HepG2 (cell line): ENCODE measurements around the gene EIF5. TPM values are rescaled to one million over a fixed set of nuclear protein-coding genes. Genes with fewer than 3 reads are reported as not detected.

Experiments used
- ATAC-seq: fragments of 200-7000 bp; cut with Tn5 transposase; 3 replicates; pipeline ENCODE4 v1.9.1; 2020; ENCODE audit warnings: mild to moderate bottlenecking, moderate library complexity
- BruUV-seq: library from RNA; stranded (reverse); fragments of 400-500 nt; replicated peaks from 2 replicates; lab custom pipeline; 2021; lab: Mats Ljungman, UMichigan
- CTCF ChIA-PET: fragments of 300-600 bp; formaldehyde crosslinking; extraction: SDS; loops from one replicate; lab custom pipeline; 2021; ENCODE audit warnings: low total read pairs, inconsistent platforms, low intra/inter-chr PET ratio; lab: Yijun Ruan, JAX
- POLR2A ChIA-PET: fragments of 350-600 bp; sonication (Branson Sonifier 250); formaldehyde crosslinking; loops from one replicate; lab custom pipeline; 2020; ENCODE audit warnings: antibody characterized with exemption, inconsistent platforms; lab: Yijun Ruan, JAX
- DNase-seq: peaks from one replicate; pipeline ENCODE4 v3.0.0-alpha.2; 2015; ENCODE audit warnings: low spot score
- FAIRE-seq: peaks from 3 replicates; lab custom pipeline; 2011; peaks lifted over from hg19 to GRCh38; lab: Jason Lieb, UNC
- H2AFZ ChIP-seq: one replicate; pipeline ENCODE4 v1.6.1; 2011; ENCODE audit warnings: low read length, inconsistent platforms
- H3K27ac ChIP-seq: fragments of 300-600 bp; 3 replicates; pipeline ENCODE4 v1.8.0; 2011; ENCODE audit warnings: mixed run types, mild to moderate bottlenecking, mixed read lengths, low read length, inconsistent platforms; ENCODE audit not compliant: insufficient read depth; ENCODE audit errors: extremely low read length
- H3K27me3 ChIP-seq, 2 experiments: fragments of 200-600 bp in 1 of 2; 2 replicates in 1 of 2; 3 replicates in 1 of 2; pipeline versions ENCODE4 v1.6.0 to v1.8.0; 2011; ENCODE audit warnings: low read length in 2 of 2, mild to moderate bottlenecking in 2 of 2, moderate library complexity in 2 of 2, inconsistent platforms in 1 of 2; ENCODE audit not compliant: insufficient read depth in 2 of 2, control insufficient read depth in 1 of 2
- H3K36me3 ChIP-seq, 2 experiments: fragments of 200-600 bp in 1 of 2; replicated peaks in 1 of 2; 2 replicates in 1 of 2; 3 replicates in 1 of 2; pipeline versions ENCODE4 v1.5.1 to v1.8.0; 2011; ENCODE audit warnings: low read length in 2 of 2, inconsistent platforms in 1 of 2; ENCODE audit not compliant: insufficient read depth in 2 of 2, control insufficient read depth in 1 of 2
- H3K4me1 ChIP-seq: 2 replicates; pipeline ENCODE4 v1.5.1; 2012; ENCODE audit warnings: low read length, inconsistent platforms; ENCODE audit not compliant: insufficient read depth
- H3K4me2 ChIP-seq: 2 replicates; pipeline ENCODE4 v1.6.0; 2011; ENCODE audit warnings: low read depth, low read length, inconsistent platforms
- H3K4me3 ChIP-seq, 3 experiments: fragments of 200-600 bp in 1 of 3; sonication (generic), shearing (Covaris generic) in 1 of 3; replicated peaks in 1 of 3; 2 replicates each; pipeline ENCODE4 v1.5.1; 2011 to 2016; ENCODE audit warnings: low read length in 3 of 3, inconsistent platforms in 2 of 3, low read depth in 2 of 3, mild to moderate bottlenecking in 2 of 3, control low read depth in 1 of 3, mixed read lengths in 1 of 3; ENCODE audit not compliant: insufficient read depth in 1 of 3
- H3K79me2 ChIP-seq: one replicate; pipeline ENCODE4 v1.6.1; 2011; ENCODE audit warnings: low read length, inconsistent platforms; ENCODE audit not compliant: insufficient read depth
- H3K9ac ChIP-seq: 2 replicates; pipeline ENCODE4 v1.6.0; 2011; ENCODE audit warnings: mild to moderate bottlenecking, low read depth, low read length, inconsistent platforms; ENCODE audit not compliant: insufficient read depth
- H3K9me3 ChIP-seq: 2 replicates; pipeline ENCODE4 v1.5.1; 2012; ENCODE audit warnings: mild to moderate bottlenecking, low read length
- H4K20me1 ChIP-seq: 2 replicates; pipeline ENCODE4 v1.6.0; 2011; ENCODE audit warnings: inconsistent platforms, mild to moderate bottlenecking, low read length, moderate library complexity; ENCODE audit not compliant: insufficient read depth
- AHR ChIP-seq: IDR thresholded peaks from 2 replicates; pipeline ENCODE4 v1.6.1; 2018; ENCODE audit warnings: missing genetic modification reagents, missing compliant biosample characterization
- GFI1 ChIP-seq: sonication (generic); formaldehyde crosslinking; IDR thresholded peaks from 2 replicates; pipeline ENCODE4 v1.5.0; 2020; ENCODE audit warnings: missing genetic modification reagents, mild to moderate bottlenecking, borderline replicate concordance
- GMEB1 ChIP-seq: sonication (generic); formaldehyde crosslinking; IDR thresholded peaks from 2 replicates; pipeline ENCODE4 v1.5.1; 2020; ENCODE audit warnings: missing genetic modification reagents, mild to moderate bottlenecking, borderline replicate concordance
- NFYC ChIP-seq: IDR thresholded peaks from 2 replicates; pipeline ENCODE4 v1.6.1; 2016; ENCODE audit warnings: missing genetic modification reagents, missing compliant biosample characterization
- THYN1 ChIP-seq: sonication (generic); formaldehyde crosslinking; IDR thresholded peaks from 2 replicates; pipeline ENCODE4 v1.8.1; 2023; ENCODE audit warnings: low read depth, mild to moderate bottlenecking, moderate library complexity, missing genetic modification reagents, borderline replicate concordance
- ZBTB7B ChIP-seq: sonication (generic); formaldehyde crosslinking; IDR thresholded peaks from 2 replicates; pipeline ENCODE4 v1.4.0; 2020; ENCODE audit warnings: missing genetic modification reagents
- ZNF350 ChIP-seq: sonication (generic); formaldehyde crosslinking; IDR thresholded peaks from 2 replicates; pipeline ENCODE4 v1.4.0; 2020; ENCODE audit warnings: mild to moderate bottlenecking, low read depth, missing genetic modification reagents, borderline replicate concordance
- ZNF552 ChIP-seq: sonication (generic); formaldehyde crosslinking; IDR thresholded peaks from 2 replicates; pipeline ENCODE4 v1.9.0; 2022; ENCODE audit warnings: missing genetic modification reagents, mild to moderate bottlenecking, borderline replicate concordance
- WGBS: methylation state at CpG from one replicate; pipeline ENCODE4 v1.1.6; 2017; ENCODE audit warnings: low lambda C conversion rate; 5-methylcytosine and 5-hydroxymethylcytosine counted together
- in situ Hi-C: cut with HindIII; loops from 2 replicates; pipeline ENCODE4 v1.10.0; 2017; ENCODE audit warnings: low pct_unique_long_range_greater_than_20kb; ENCODE audit not compliant: extremely low pct_ligation_motif_present
- intact Hi-C: fragments of 100-400 bp; cut with micrococcal nuclease; formaldehyde crosslinking; loops from one replicate; pipeline ENCODE4 v1.10.0; 2022; ENCODE audit not compliant: unreplicated experiment
- polyA plus RNA-seq, 8 experiments: library from polyadenylated mRNA; depleted of rRNA in 3 of 8; stranded (reverse) in 7 of 8; unstranded in 1 of 8; fragments of >200 nt; fragmentation: Illumina TruSeq in 4 of 8; extraction: Trizol in 4 of 8; gene quantifications; 2 replicates each; pipeline versions ENCODE4 v1.2.1 to v1.2.3, GENCODE V29; 2011 to 2016; ENCODE audit warnings: low read depth in 4 of 8, missing spikeins in 1 of 8, mixed read lengths in 1 of 8; ENCODE audit not compliant: insufficient read depth in 1 of 8
- total RNA-seq, 5 experiments: library from RNA; depleted of rRNA; stranded (reverse); fragments of >200 nt; fragmentation: Illumina TruSeq; extraction: Trizol; gene quantifications; 2 replicates each; pipeline ENCODE4 v1.2.3, GENCODE V29; 2016; ENCODE audit warnings: low read depth in 1 of 5

The EIF5 gene
- total and polyA plus RNA-seq, 2 of the 13 experiments (the other 11 are each of a cell fraction or from before 2014, with no cell fraction given) = 189 to 281 TPM

- CTCF ChIA-PET = no interaction called here
These were observed 45.8 kb upstream of the EIF5 start for GRCh38 chr14:103288076-103288766.

More at GRCh38 chr14:103288076-103288766, 45.8 kb upstream of the EIF5 start:
- ATAC-seq (no peak), DNase-seq (no peak), FAIRE-seq (no peak)
- 54% methylated on average over 9 of the region's 16 CpGs for WGBS
- intact Hi-C loops = no loop called here
- Histone ChIP-seq H3K4me1 (peaks cover 27% of the 10 kb centered on the region), H3K27ac (no peak overlapping the region), H3K27me3 (peaks cover 1 to 14% of the 10 kb centered on the region in 2 experiments; a peak in 4 of 5 replicates), H3K36me3 (no peaks in the 10 kb centered on the region), H3K9ac (no peak overlapping the region), H3K79me2 (no peaks in the 10 kb centered on the region), H3K9me3 (no peaks in the 10 kb centered on the region), H3K4me2 (no peak overlapping the region), H3K4me3 (no peak overlapping the region), H2AFZ (no peak overlapping the region)
- in situ Hi-C loops = no loop called here
- POLR2A ChIA-PET = no interaction called here
- no TSS peak for BruUV-seq
- TF ChIP-seq GMEB1 (CRISPR knock-in tag) (no peak), AHR (CRISPR knock-in tag) (no peak), ZBTB7B (CRISPR knock-in tag) (no peak), THYN1 (no peak), ZNF552 (CRISPR knock-in tag) (no peak), GFI1 (CRISPR knock-in tag) (no peak), NFYC (no peak), ZNF350 (no peak)
- TF ChIP-seq, all 625 proteins: peak for 0
- H4K20me1 ChIP-seq = no peaks in the 10 kb centered on the region
